ENCODE data around the gene SMAD3.

Gene SMAD3

GRCh38 chr15:67127965-67128364, 62.6 kb downstream of the SMAD3 start:
- no peak for DNase-seq

- DNase-seq = no peak
These were observed 64.8 kb downstream of the SMAD3 start for GRCh38 chr15:67130166-67130565.

- DNase-seq = no peak
These were observed 65.5 kb downstream of the SMAD3 start for GRCh38 chr15:67130673-67131601.

- DNase-seq = no peak
These were observed 66.9 kb downstream of the SMAD3 start for GRCh38 chr15:67132276-67132675.

GRCh38 chr15:67133026-67133425, 67.6 kb downstream of the SMAD3 start:
- no peak for DNase-seq

- DNase-seq = no peak
These were observed 68.3 kb downstream of the SMAD3 start for GRCh38 chr15:67133738-67134066.

- peak; percentile 85 for DNase-seq
These were observed 68.9 kb downstream of the SMAD3 start for GRCh38 chr15:67134067-67134838.

GRCh38 chr15:67134871-67135492, 69.6 kb downstream of the SMAD3 start:
- DNase-seq = no peak

- no peak for DNase-seq
These were observed 70.1 kb downstream of the SMAD3 start for GRCh38 chr15:67135494-67135893.

- DNase-seq = no peak
These were observed 71.4 kb downstream of the SMAD3 start for GRCh38 chr15:67136802-67137201.

- DNase-seq = no peak
These were observed 71.9 kb downstream of the SMAD3 start for GRCh38 chr15:67137319-67137718.

GRCh38 chr15:67137951-67138848, 72.8 kb downstream of the SMAD3 start:
- no peak for DNase-seq

- DNase-seq = no peak
These were observed 73.8 kb downstream of the SMAD3 start for GRCh38 chr15:67138891-67139855.

GRCh38 chr15:67140078-67140833, 74.9 kb downstream of the SMAD3 start:
- DNase-seq = no peak

GRCh38 chr15:67142092-67142766, 76.8 kb downstream of the SMAD3 start:
- no peak for DNase-seq

GRCh38 chr15:67142767-67143100, 77.3 kb downstream of the SMAD3 start:
- DNase-seq = no peak

GRCh38 chr15:67143646-67144045, 78.2 kb downstream of the SMAD3 start:
- no peak for DNase-seq

- DNase-seq = no peak
These were observed 79.4 kb downstream of the SMAD3 start for GRCh38 chr15:67144609-67145311.

- no peak for DNase-seq
These were observed 79.9 kb downstream of the SMAD3 start for GRCh38 chr15:67145312-67145610.

- DNase-seq = no peak
These were observed 80.3 kb downstream of the SMAD3 start for GRCh38 chr15:67145710-67146109.
